Raji (cell line): Measurements from ENCODE around the gene ELOVL3.

ENCODE experiments used
- POLR2A ChIP-seq: IDR thresholded peaks from 2 replicates; pipeline ENCODE4 v1.6.1; 2011; ENCODE audit warnings: low read depth, low read length, control low read depth; ENCODE audit not compliant: insufficient read depth

Gene ELOVL3, protein sequence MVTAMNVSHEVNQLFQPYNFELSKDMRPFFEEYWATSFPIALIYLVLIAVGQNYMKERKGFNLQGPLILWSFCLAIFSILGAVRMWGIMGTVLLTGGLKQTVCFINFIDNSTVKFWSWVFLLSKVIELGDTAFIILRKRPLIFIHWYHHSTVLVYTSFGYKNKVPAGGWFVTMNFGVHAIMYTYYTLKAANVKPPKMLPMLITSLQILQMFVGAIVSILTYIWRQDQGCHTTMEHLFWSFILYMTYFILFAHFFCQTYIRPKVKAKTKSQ

GRCh38 chr10:102225646-102226541 is at the start of gene ELOVL3:
ELOVL3 (plus strand) TSS chr10:102226299; CDS start chr10:102226549, 250 bp downstream.
- TF ChIP-seq POLR2A = no peak

- TF ChIP-seq POLR2A = no peak
These were observed 41.5 kb upstream of the ELOVL3 start for GRCh38 chr10:102184606-102185005.

- TF ChIP-seq POLR2A = no peak
These were observed 40.8 kb upstream of the ELOVL3 start for GRCh38 chr10:102185272-102185671.

DNA sequence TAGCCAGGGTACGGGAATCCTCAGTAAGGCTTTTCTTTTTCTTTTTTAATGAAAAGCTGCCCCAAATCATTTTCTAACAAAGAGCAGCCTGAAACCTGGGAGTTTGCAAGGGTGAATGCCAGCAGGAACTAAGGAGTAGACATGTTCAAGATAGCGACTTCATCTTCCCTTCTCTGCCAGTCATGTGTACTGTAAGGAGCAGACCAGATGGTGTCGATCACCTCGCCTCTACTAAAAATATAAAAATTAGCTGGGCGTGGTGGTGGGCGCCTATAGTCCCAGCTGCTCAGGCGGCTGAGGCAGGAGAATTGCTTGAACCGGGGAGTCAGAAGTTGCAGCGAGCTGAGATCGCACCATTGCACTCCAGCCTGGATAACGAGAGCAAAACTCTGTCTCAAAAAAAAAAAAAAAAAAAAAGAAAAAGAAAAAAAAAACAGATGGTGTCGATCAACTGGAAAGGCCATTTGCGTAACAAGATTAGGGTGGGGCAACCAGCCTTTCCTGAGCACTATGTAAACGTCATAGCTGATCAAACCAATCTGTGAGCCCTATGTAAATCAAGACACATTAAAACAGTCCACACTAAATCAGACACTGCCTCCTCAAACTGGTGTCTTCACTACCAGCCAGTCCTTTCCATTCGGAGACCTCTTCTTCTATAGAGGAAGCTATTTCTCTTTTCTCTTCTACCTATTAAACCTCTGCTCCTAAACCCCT is 40.1 kb upstream of the ELOVL3 start:
- TF ChIP-seq POLR2A = no peak

- TF ChIP-seq POLR2A = no peak
These were observed 37.7 kb upstream of the ELOVL3 start for GRCh38 chr10:102188298-102188940.

DNA sequence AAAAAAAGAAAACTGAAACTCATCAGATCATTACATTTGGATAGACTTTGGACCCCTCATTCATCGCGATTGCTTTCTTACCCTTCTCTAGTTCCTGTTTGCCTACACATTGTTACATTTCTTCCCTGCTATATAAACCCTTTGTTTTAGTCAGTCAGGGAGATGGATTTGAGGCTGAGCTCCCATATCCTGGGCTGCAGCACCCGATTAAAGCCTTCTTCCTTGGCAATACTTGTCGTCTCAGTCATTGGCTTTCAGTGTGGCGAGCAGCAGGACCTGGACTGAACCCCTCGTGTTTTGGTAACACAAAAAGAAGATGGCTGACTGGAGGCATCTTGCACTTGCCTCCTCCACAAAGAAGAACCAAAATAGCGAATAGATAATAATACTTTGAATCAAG is 34.1 kb upstream of the ELOVL3 start:
- no peak for TF ChIP-seq POLR2A

- TF ChIP-seq POLR2A = no peak
These were observed 30.7 kb upstream of the ELOVL3 start for GRCh38 chr10:102195296-102195870.

DNA sequence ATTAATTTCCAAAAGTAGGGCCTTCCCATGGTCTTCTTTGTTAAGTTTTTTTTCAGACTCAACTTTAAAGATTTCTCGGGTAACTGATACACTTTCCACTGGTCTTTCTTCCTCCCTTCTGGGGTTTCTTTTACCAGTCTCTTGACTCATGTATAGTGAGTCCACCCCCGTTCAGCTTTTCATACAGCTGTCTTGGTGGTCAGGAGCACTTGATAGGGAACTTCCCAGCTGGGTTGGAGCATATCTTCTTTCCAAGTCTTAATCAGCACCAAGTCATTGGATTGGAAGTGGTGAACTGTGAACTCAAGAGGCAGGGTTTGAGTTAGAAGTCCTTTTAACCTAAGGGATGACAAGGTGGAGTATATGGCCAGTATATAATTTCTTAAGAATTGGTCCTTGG is 29.2 kb upstream of the ELOVL3 start:
- no peak for TF ChIP-seq POLR2A

GRCh38 chr10:102198027-102198426 is 28.1 kb upstream of the ELOVL3 start:
- TF ChIP-seq POLR2A = no peak

GRCh38 chr10:102200751-102201640 is 25.1 kb upstream of the ELOVL3 start:
- TF ChIP-seq POLR2A = no peak

DNA sequence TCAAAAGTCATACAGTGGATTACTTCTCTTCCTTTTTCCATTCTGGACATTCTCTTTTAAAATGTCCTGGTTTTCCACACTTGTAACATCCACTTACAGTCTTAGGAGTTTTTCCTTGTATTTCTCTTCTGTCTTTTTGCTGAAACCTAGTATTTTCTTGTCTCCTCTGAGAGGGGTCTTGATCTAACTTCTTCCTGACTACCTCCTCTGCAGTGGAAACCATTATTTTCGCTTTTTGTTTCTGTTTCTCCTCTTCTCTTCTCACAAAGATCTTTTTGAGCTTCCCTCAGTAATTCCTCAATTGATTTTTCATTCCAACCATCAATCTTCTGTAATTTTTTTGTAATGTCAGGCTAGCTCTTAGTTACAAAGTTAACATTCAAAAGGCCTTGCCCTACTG is 23.7 kb upstream of the ELOVL3 start:
- no peak for TF ChIP-seq POLR2A

DNA sequence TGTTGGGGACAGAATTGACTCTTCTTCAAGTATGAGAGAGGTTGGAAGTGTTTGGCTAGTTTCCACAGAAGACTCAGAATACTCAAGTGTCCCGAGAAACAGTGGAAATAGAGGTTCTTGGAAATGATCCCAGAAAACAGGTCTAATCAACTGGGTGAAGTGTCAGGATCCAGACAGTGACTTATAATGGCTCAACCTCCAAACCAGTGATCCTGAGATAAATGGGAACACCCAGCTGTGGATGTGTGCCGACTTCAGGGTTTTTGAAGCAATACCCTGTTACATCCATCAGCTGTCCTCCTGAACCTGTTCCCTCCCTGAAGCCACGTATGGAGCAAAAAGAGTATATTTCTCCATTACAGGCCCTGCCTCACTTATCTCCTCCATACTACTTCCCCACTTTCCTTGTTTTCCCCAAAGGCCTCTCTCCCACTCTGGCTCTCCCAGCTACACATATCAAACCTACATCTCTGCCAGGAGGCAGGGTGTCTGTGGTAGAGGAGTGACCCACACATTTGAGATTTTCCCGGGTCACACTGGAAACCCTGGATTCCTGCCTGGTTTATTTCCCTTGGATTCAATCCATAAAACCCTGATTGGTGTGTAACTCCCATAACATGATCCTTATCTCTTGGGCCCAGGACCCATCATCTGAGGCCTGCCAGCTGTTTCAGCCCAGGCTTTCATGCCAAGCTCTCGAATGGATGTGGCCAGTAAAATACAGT is 17.6 kb upstream of the ELOVL3 start:
- no peak for TF ChIP-seq POLR2A

- TF ChIP-seq POLR2A = no peak
These were observed 14.3 kb upstream of the ELOVL3 start for GRCh38 chr10:102211615-102212299.
